GM12872 (cell line): ENCODE results near the gene KLK3.

ENCODE experiments used
- TF ChIP-seq, protein P1 (sequence below): IDR thresholded peaks from 3 replicates; pipeline ENCODE4 v1.5.1; 2011; ENCODE audit warnings: low read depth, mild to moderate bottlenecking, low read length, moderate library complexity; ENCODE audit not compliant: insufficient read depth

Gene KLK3

DNA sequence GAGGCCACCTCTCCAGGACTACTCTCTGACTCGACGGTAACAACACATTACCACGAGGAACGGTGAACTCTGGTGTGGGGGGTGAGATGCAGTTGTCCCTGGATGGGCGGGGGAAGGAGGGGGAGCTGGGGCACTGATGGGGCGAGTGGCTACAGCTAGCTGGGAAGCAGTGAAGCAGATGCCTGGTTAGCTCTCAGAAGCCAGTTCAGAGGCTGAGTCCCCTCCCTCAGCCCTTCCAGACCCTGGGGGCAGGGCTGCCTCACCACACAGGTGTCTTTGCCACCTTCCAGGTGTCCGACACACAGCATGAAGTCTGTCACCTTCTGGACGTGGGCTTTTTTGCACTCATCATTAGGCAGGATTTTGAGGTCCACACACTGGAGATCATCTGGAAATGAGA is 35.1 kb upstream of the KLK3 start:
- TF ChIP-seq, protein P1, sequence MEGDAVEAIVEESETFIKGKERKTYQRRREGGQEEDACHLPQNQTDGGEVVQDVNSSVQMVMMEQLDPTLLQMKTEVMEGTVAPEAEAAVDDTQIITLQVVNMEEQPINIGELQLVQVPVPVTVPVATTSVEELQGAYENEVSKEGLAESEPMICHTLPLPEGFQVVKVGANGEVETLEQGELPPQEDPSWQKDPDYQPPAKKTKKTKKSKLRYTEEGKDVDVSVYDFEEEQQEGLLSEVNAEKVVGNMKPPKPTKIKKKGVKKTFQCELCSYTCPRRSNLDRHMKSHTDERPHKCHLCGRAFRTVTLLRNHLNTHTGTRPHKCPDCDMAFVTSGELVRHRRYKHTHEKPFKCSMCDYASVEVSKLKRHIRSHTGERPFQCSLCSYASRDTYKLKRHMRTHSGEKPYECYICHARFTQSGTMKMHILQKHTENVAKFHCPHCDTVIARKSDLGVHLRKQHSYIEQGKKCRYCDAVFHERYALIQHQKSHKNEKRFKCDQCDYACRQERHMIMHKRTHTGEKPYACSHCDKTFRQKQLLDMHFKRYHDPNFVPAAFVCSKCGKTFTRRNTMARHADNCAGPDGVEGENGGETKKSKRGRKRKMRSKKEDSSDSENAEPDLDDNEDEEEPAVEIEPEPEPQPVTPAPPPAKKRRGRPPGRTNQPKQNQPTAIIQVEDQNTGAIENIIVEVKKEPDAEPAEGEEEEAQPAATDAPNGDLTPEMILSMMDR, result no peak

DNA sequence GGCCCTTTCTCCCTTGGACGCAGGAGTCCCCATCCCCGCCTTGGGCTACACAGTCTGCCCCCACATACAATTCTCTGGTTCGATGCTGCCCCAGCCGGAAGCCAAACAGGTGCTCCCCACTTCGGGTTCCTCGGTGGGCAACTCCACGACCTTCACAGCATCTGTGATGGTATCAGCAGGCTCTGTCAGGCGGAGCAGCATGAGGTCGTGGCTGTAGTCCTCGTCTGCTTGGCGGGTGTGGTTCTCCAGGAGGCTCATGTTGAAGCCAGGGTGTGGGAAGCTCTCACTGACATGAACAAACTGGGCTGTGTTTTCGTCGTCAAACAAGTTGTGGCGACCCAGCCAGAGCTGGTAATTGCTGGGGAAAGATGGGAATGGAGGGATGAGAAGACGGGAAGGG is 34.6 kb upstream of the KLK3 start:
- TF ChIP-seq, protein P1, result no peak

DNA sequence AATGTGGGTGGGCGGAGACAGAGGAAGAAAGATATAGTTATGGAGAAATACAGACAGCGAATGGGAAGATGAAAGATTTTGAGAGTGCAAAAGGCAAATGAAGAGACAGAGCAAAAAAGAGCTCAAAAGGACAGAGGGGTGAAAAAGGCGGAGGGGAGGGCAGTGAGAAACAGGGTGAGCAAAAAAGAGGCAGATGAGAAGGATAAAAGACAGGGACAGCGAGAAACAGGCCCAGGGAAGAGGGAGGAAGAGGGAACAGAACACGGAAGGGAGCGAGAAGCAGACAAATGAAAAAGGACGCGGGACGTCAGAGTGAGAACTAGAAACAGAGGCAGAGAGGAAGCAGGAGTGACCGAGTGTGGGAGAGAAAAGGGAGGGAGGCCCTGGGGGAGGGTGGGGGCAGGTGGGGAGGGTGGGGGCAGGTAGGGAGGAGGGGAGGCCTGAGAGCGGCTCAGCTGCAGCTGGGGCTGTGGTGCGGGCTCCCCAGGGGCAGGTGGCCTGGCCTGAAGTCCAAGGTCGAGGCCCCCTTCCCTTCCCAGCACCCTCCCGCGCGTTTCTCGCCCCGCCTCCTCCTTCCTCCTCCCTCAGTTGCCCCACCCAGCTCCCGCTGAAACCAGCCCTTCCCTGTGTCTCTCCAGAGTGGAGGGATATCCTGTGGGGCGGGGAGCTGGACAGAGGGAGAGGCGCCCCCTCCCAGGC is 34.0 kb upstream of the KLK3 start:
- TF ChIP-seq, protein P1, result no peak

DNA sequence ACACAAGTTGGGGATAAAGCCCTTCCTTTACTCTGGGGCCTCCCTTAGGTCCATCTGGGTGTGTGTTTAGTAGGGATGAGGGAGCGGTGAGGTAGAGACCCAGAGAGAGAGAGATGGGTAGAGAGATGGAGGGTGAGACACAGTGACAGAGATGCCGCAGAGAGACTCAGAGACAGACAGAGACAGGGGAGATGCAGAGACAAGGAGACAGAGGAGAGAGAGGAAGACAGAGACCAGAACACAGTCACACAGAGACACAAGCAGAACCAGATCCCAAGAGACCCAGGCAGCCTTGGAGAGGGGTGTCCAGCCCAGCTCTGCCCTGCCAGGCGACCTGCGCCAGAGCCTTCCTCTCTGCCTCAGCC is 33.5 kb upstream of the KLK3 start:
- TF ChIP-seq, protein P1, result no peak

DNA sequence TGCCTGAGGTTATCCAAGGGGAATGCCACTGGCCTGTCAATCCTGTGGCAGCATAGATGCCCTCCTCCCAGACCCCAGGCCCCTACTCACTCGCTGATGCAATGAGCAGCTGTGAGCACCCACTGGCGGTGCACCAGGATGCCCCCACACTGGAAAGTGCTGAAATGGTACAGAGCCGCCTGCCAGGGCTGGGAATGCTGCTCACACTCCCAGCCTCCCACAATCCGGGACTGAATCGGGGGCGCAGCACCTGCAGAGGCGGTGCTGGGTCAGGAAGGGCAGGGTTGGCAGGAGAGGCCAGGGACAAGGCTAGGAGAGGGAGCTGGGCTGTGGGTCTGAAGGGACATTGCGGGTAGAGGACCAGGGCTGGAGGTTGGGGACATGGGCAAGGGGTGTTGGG is 33.1 kb upstream of the KLK3 start:
- TF ChIP-seq, protein P1, result no peak

DNA sequence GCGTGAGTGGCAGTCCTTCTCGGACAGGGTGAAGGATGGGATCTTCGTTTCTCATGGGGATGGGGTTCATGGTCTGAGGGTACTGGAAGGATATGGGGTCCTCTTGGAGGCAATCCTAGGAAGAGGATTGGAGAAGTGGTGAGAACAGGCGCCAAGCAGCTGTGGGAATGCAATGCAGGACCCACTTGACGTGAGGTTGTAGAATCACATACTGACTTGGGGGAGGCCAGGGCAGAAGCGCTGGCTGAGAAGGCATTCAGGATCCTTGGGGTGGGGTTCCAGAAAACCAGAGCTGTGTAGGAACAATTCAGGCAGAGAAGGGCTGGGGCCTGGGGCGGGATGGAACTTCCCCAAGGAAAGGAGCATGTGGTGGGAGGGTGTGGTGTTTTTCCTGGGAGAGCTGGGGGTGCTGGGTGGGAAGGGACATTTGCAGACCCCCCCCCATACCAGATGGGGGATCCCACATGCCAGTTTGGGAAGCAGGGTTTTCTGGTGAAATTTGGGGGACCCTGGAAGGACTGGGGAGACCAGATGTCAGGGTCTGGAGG is 32.0 kb upstream of the KLK3 start:
- TF ChIP-seq, protein P1, result no peak

DNA sequence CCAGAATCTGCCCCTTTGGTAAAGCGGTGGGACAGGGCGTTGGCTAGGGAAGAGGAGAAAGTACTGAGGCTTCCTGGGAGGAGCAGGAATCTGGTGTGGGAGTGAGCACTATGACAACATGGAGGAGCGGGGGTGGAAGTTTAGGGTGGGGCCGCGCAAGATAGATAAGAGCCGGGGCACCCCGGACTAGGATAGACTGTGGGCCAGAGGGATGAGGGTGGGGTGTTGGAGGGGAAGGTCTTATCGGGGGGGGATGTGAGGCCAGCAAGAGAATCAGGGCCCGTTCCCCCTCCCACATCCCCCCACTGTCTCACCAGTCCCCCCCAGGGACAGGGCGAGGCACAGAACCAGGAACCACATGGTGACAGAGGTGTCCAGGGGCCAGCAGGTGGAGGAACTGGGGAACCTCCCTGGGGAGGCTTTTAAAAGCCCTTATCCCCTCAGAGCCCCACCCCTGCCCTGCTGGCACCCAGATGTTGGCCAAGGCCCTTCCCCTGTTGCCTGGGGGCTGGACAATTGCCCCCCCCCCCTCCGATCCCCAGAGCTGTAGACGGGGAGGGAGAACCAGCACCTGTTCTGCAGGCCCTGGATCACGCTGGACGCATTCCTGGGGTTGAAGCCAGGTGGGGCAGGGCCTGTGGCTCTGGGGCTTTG is 31.2 kb upstream of the KLK3 start, which contains the start of gene KLK1:
TSS of gene KLK1 (minus strand) at position 399 of the 654 bp plus-strand sequence. CDS start at position 360, 39 bp downstream.
- TF ChIP-seq, protein P1, result no peak
